Measurements from ENCODE around the gene TMEM140.
"Not testable (repeated sequence)": the region's sequence is repeated elsewhere in the genome, so short reads cannot be mapped to it uniquely, and the experiment has no call there.

Gene TMEM140

GRCh38 chr7:135147899-135148721 is at the start of gene TMEM140:
TMEM140 (plus strand) TSS chr7:135148072; CDS start chr7:135164442, 16,370 bp downstream.
- no peaks in the 10 kb centered on the region for H3K27me3 Mint-ChIP-seq
- H3K4me1 Mint-ChIP-seq = peaks cover 38% of the 10 kb centered on the region
- peak; percentile 77 for ATAC-seq (ENCODE audit: low read depth)
- peak within 1 kb of the TSS; percentile 89 for H3K4me3 Mint-ChIP-seq
- no peaks in the 10 kb centered on the region for H3K9me3 Mint-ChIP-seq
- peaks cover 10% of the 10 kb centered on the region for H3K36me3 Mint-ChIP-seq
- peak; percentile 49 to 64 for DNase-seq (ENCODE audit: low spot score in 2 of 2)
- peak within 1 kb of the TSS; percentile 98 for H3K27ac Mint-ChIP-seq

GRCh38 chr7:135098391-135098790 is 49.5 kb upstream of the TMEM140 start:
- ATAC-seq (ENCODE audit: low read depth) (no peak), DNase-seq (ENCODE audit: low spot score in 2 of 2) (no peak)
- Mint-ChIP-seq H3K4me3 (no peak overlapping the region), H3K4me1 (peaks cover 7% of the 10 kb centered on the region), H3K27me3 (no peaks in the 10 kb centered on the region), H3K36me3 (no peaks in the 10 kb centered on the region), H3K9me3 (peaks cover 4% of the 10 kb centered on the region), H3K27ac (no peak overlapping the region)

- DNase-seq (ENCODE audit: low spot score in 2 of 2) = no peak
- ATAC-seq (ENCODE audit: low read depth) = no peak
- Mint-ChIP-seq H3K27me3 (no peaks in the 10 kb centered on the region), H3K4me1 (peaks cover 2% of the 10 kb centered on the region), H3K4me3 (no peak overlapping the region), H3K36me3 (peaks cover 2% of the 10 kb centered on the region), H3K9me3 (peaks cover 6% of the 10 kb centered on the region), H3K27ac (no peak overlapping the region)
Measured at GRCh38 chr7:135100856-135101255, 47.0 kb upstream of the TMEM140 start.

- no peak for ATAC-seq (ENCODE audit: low read depth)
- Mint-ChIP-seq H3K27me3 (no peaks in the 10 kb centered on the region), H3K9me3 (peaks cover 4% of the 10 kb centered on the region)
Measured at GRCh38 chr7:135102372-135102771, 45.5 kb upstream of the TMEM140 start.

GRCh38 chr7:135109562-135109961 is 38.3 kb upstream of the TMEM140 start:
- Mint-ChIP-seq H3K4me1 (no peaks in the 10 kb centered on the region), H3K4me3 (no peak overlapping the region), H3K9me3 (peaks cover 2% of the 10 kb centered on the region), H3K27ac (no peak overlapping the region), H3K27me3 (peaks cover 2% of the 10 kb centered on the region), H3K36me3 (peaks cover 17% of the 10 kb centered on the region)
- ATAC-seq (ENCODE audit: low read depth) = no peak
- DNase-seq (ENCODE audit: low spot score in 2 of 2) = no peak

More at GRCh38 chr7:135102372-135102771, 45.5 kb upstream of the TMEM140 start:
- Mint-ChIP-seq H3K27ac (no peak overlapping the region), H3K36me3 (peaks cover 5% of the 10 kb centered on the region), H3K4me3 (no peak overlapping the region), H3K4me1 (no peaks in the 10 kb centered on the region)
- DNase-seq (ENCODE audit: low spot score in 2 of 2) = no peak

- H3K4me1 Mint-ChIP-seq = no peaks in the 10 kb centered on the region
Measured at GRCh38 chr7:135109976-135110375, 37.9 kb upstream of the TMEM140 start.

GRCh38 chr7:135111379-135111778 is 36.5 kb upstream of the TMEM140 start:
- H3K4me1 Mint-ChIP-seq = no peaks in the 10 kb centered on the region
- H3K9me3 Mint-ChIP-seq = peaks cover 2% of the 10 kb centered on the region
- H3K27me3 Mint-ChIP-seq = peaks cover 3% of the 10 kb centered on the region
- H3K36me3 Mint-ChIP-seq = peaks cover 16% of the 10 kb centered on the region
- DNase-seq (ENCODE audit: low spot score in 2 of 2) (no peak), ATAC-seq (ENCODE audit: low read depth) (no peak)
- no peak overlapping the region for H3K27ac Mint-ChIP-seq
- no peak overlapping the region for H3K4me3 Mint-ChIP-seq

More at GRCh38 chr7:135109976-135110375, 37.9 kb upstream of the TMEM140 start:
- peaks cover 2% of the 10 kb centered on the region for H3K9me3 Mint-ChIP-seq
- ATAC-seq (ENCODE audit: low read depth) = no peak
- peaks cover 3% of the 10 kb centered on the region for H3K27me3 Mint-ChIP-seq
- no peak overlapping the region for H3K27ac Mint-ChIP-seq
- DNase-seq (ENCODE audit: low spot score in 2 of 2) = no peak
- peaks cover 21% of the 10 kb centered on the region for H3K36me3 Mint-ChIP-seq
- H3K4me3 Mint-ChIP-seq = no peak overlapping the region

GRCh38 chr7:135114622-135115021 is 33.2 kb upstream of the TMEM140 start:
- peaks cover 2% of the 10 kb centered on the region for H3K9me3 Mint-ChIP-seq
- H3K27me3 Mint-ChIP-seq = peaks cover 3% of the 10 kb centered on the region
- no peak overlapping the region for H3K4me3 Mint-ChIP-seq
- H3K4me1 Mint-ChIP-seq = no peaks in the 10 kb centered on the region
- peaks cover 13% of the 10 kb centered on the region for H3K36me3 Mint-ChIP-seq
- DNase-seq (ENCODE audit: low spot score in 2 of 2) (no peak), ATAC-seq (ENCODE audit: low read depth) (no peak)
- H3K27ac Mint-ChIP-seq = no peak overlapping the region

GRCh38 chr7:135117096-135117495 is 30.8 kb upstream of the TMEM140 start:
- ATAC-seq (ENCODE audit: low read depth) = no peak
- DNase-seq (ENCODE audit: low spot score in 2 of 2) = no peak
- H3K9me3 Mint-ChIP-seq = peaks cover 9% of the 10 kb centered on the region
- H3K27ac Mint-ChIP-seq = no peak overlapping the region
- H3K27me3 Mint-ChIP-seq = peaks cover 3% of the 10 kb centered on the region
- H3K4me3 Mint-ChIP-seq = no peak overlapping the region
- H3K36me3 Mint-ChIP-seq = peaks cover 24% of the 10 kb centered on the region
- H3K4me1 Mint-ChIP-seq = no peaks in the 10 kb centered on the region

- Mint-ChIP-seq H3K27ac (no peak overlapping the region), H3K36me3 (peaks cover 26% of the 10 kb centered on the region), H3K4me3 (no peak overlapping the region), H3K9me3 (peaks cover 9% of the 10 kb centered on the region), H3K4me1 (peaks cover 7% of the 10 kb centered on the region), H3K27me3 (peaks cover 2% of the 10 kb centered on the region)
- no peak for ATAC-seq (ENCODE audit: low read depth)
- no peak for DNase-seq (ENCODE audit: low spot score in 2 of 2)
Measured at GRCh38 chr7:135121868-135122267, 26.0 kb upstream of the TMEM140 start.

- H3K4me3 Mint-ChIP-seq; H3K4me1 Mint-ChIP-seq; H3K27me3 Mint-ChIP-seq; ATAC-seq (ENCODE audit: low read depth); H3K9me3 Mint-ChIP-seq; DNase-seq (ENCODE audit: low spot score in 2 of 2); H3K27ac Mint-ChIP-seq: not testable (repeated sequence)
- H3K36me3 Mint-ChIP-seq = peaks cover 22% of the 10 kb centered on the region
Measured at GRCh38 chr7:135124631-135125030, 23.2 kb upstream of the TMEM140 start.

- Mint-ChIP-seq H3K36me3 (peaks cover 13% of the 10 kb centered on the region), H3K9me3 (peaks cover 5% of the 10 kb centered on the region), H3K27ac (no peak overlapping the region), H3K4me1 (peaks cover 4% of the 10 kb centered on the region), H3K27me3 (no peaks in the 10 kb centered on the region), H3K4me3 (no peak overlapping the region)
- DNase-seq (ENCODE audit: low spot score in 2 of 2) (no peak), ATAC-seq (ENCODE audit: low read depth) (no peak)
Measured at GRCh38 chr7:135128931-135129330, 18.9 kb upstream of the TMEM140 start.

- H3K27me3 Mint-ChIP-seq = no peaks in the 10 kb centered on the region
- DNase-seq (ENCODE audit: low spot score in 2 of 2) (no peak), ATAC-seq (ENCODE audit: low read depth) (no peak)
- no peak overlapping the region for H3K4me3 Mint-ChIP-seq
- H3K27ac Mint-ChIP-seq = no peak overlapping the region
- peaks cover 12% of the 10 kb centered on the region for H3K36me3 Mint-ChIP-seq
- peaks cover 5% of the 10 kb centered on the region for H3K9me3 Mint-ChIP-seq
- peaks cover 4% of the 10 kb centered on the region for H3K4me1 Mint-ChIP-seq
Measured at GRCh38 chr7:135129579-135129978, 18.3 kb upstream of the TMEM140 start.

- H3K27ac Mint-ChIP-seq = peak overlapping the region; percentile 28
- H3K4me1 Mint-ChIP-seq = peaks cover 18% of the 10 kb centered on the region
- peaks cover 3% of the 10 kb centered on the region for H3K36me3 Mint-ChIP-seq
- no peak overlapping the region for H3K4me3 Mint-ChIP-seq
- ATAC-seq (ENCODE audit: low read depth) (no peak), DNase-seq (ENCODE audit: low spot score in 2 of 2) (no peak)
- H3K27me3 Mint-ChIP-seq = no peaks in the 10 kb centered on the region
- H3K9me3 Mint-ChIP-seq = no peaks in the 10 kb centered on the region
Measured at GRCh38 chr7:135143885-135144668, 3.8 kb upstream of the TMEM140 start.
